Myocyte (in vitro differentiated cells): ENCODE data around the gene TSPO. TPM values are rescaled to one million over a fixed set of nuclear protein-coding genes. Genes with fewer than 3 reads are reported as not detected.
"Not testable (repeated sequence)": the region's sequence is repeated elsewhere in the genome, so short reads cannot be mapped to it uniquely, and the experiment has no call there.

ENCODE experiments used
- DNase-seq: peaks from one replicate; pipeline ENCODE4 v3.0.0-alpha.2; 2012; ENCODE audit warnings: low read depth
- total RNA-seq: library from RNA; depleted of rRNA; stranded (reverse); fragments of >200 nt; gene quantifications from 2 replicates; pipeline ENCODE4 v1.2.3, GENCODE V29; 2014

TSPO gene
- total RNA-seq, 1 donor from 2014 or later, result 293 TPM

DNA sequence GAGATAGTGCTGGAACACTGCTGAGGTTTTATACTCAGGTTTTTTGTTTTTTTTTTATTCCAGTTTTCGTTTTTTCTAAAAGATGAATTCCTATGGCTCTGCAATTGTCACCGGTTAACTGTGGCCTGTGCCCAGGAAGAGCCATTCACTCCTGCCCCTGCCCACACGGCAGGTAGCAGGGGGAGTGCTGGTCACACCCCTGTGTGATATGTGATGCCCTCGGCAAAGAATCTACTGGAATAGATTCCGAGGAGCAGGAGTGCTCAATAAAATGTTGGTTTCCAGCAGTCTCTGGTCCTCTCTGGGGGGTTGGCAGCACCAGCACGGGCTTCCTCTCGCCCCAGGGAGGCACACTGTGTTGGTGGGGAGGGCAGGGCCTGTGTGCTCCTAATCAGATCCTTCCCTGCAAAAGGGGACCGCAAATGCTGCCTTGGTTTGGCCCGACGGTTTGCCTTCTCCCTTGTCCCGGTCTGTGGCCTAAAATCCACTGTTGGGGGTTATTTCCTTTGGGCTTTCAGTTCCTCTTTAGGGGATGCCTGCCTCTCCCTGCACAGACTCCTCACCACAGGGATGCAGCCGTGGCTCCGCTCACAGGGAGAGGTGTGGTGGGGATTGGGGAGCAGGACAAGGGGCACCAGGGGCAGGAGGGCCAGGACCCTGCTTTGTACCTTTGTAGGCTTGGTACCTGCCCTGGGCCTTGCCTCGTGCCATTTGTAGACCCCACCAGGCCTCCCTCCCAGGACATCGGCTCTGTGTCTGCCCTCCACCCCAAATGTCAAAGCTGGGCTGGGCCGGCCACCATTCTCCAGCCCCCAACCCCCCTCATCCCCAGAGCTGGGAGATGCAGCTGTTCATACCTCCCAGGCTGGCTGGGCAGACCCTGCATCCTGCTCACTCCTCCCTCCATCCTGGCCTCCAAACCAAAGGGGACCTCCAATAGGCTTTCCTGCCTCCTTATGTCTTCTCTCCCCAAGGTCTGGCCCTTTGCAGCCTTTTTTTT lies 21.6 kb upstream of the TSPO start:
- DNase-seq, result no peak

DNA sequence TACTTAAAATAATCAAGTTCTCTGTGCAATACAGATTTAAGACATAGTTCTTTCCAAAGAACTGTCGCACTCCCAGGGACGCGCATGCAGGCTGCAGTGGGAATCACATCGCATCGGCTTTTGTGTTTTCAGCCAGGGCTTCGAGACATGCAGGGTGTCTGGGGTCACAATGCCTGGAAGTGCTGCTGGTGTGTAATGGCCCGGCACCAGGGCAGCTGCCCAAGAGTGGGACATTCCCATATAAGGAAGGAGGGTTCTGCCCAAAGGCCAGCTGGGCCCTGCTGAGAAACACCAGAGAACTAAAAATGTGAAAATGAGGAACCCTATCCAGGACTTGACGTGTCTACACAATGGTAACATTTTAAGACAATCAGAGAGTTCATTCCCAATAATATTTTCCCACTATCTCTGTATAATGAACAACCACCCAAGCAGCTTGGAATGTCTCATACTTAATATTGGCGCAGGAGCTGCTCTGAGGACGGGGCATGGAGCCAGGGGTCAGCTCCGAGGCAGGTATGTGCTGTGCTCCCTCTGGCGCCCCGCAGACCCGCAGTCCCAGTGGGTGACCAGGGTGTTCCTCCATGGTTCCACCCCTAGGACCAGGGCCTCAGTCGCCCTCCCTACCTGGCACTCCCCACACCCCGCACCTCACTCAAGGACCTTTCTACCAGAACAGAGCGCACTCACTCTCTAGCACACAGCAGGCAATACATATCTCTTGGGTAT lies 19.4 kb upstream of the TSPO start:
- no peak for DNase-seq

GRCh38 chr22:43133401-43133800 lies 18.0 kb upstream of the TSPO start:
- DNase-seq, result peak; percentile 71

- no peak for DNase-seq
Measured at GRCh38 chr22:43134553-43134952, 16.8 kb upstream of the TSPO start.

- no peak for DNase-seq
Measured at GRCh38 chr22:43135565-43135964, 15.8 kb upstream of the TSPO start.

DNA sequence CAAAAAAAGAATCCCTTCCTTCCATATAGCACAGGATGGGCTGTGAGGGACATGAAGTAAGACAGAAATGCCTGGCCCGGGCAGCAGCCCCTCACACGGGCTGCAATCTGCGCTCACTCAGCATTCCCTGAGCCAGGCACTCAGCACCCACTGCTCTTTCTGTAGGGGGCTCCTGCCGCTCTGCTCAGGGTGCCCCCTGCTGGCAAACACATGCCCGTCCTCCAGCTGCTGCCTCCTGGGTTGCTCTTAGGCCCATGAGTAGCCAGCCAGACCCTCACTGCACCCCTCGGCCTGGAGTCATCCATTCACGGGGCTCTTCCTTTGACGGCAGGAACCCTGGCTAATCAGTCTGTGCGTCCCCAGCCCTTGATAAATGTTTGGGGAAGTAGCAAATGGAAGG lies 15.1 kb upstream of the TSPO start:
- peak; percentile 20 for DNase-seq

DNA sequence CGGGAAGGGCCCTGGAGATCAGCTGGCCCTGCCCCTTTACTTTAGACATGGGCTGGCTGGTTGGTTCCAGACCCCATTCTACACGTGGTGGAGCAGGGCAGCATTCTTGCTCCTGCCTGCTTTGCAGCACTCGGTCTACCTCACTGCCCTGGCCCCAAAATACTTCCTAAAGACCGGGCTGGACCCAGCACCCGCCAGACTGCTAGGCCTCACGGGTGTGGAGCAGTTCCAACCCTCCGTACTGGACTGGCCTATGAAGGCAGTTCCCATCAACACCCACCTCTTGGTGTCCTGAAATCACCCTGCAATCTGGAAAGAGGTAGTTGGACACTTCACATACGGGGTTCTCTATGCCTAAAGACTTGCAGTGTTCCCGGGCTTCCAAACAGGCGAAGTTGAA lies 14.6 kb upstream of the TSPO start:
- no peak for DNase-seq

- peak; percentile 83 for DNase-seq
Measured at GRCh38 chr22:43142880-43143562, 8.3 kb upstream of the TSPO start, which contains the start of gene MCAT. MCAT (minus strand) TSS chr22:43143398; CDS start chr22:43143348, 50 bp downstream.

DNA sequence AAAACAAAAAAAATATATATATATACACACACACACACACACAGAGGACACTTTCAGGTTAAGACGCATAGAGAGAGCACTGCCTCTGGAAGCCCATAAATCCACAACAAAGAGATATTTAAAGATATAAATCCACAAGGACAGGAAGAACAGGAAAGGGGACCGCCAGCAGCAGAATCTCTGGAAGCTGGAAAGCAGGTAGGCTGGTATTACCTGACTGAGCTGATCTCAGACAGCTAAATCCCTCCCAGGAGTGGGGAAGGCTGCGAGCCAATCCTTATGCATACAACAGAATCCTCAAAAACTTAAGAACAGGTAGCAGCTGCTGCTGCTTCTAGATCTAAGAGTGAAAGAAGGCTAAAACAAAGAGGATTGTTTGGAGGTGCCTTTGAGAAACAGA lies 6.4 kb upstream of the TSPO start:
- DNase-seq, result no peak

GRCh38 chr22:43145371-43145770 lies 6.0 kb upstream of the TSPO start:
- DNase-seq, result not testable (repeated sequence)

DNA sequence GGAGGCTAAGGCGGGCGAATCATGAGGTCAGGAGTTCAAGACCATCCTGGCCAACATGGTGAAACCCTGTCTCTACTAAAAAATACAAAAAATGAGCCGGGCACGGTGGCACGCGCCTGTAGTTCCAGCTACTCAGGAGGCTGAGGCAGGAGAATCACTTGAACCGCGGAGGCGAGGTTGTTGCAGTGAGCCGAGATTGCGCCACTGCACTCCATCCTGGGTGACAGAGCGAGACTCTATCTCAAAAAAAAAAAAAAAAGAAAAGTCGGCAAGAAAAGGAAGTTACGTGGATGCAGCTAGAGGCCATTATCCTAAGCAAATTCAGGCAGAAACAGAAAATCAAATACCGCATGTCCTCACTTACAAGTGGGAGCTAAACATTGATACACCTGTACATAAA lies 5.0 kb upstream of the TSPO start:
- DNase-seq, result not testable (repeated sequence)

GRCh38 chr22:43147821-43148220 lies 3.5 kb upstream of the TSPO start:
- no peak for DNase-seq

GRCh38 chr22:43148581-43148980 lies 2.8 kb upstream of the TSPO start:
- peak; percentile 39 for DNase-seq

DNA sequence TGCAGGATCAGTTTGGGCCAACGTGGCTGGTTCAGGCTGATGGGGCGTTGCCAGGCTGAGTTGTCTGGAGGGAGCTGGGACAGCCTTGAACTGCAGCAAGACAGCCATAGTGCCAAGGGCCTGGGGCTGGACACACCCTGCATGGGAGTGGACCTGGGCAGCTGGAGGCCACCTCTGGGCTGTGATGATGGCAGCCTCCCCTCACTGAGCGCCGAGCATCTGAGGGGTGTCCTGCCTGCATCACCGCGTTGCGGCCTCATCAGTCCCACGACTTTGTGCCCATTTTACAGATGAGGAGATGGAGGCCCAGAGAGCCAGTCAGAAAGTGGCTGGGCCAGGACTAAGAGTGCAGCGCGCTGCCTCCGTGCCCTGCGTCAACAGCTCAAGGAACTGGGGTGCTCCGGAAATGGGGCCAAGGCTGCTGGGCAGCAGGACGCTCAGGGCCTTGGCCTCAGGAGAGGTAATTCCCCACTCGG lies 590 bp upstream of the TSPO start:
- no peak for DNase-seq

DNA sequence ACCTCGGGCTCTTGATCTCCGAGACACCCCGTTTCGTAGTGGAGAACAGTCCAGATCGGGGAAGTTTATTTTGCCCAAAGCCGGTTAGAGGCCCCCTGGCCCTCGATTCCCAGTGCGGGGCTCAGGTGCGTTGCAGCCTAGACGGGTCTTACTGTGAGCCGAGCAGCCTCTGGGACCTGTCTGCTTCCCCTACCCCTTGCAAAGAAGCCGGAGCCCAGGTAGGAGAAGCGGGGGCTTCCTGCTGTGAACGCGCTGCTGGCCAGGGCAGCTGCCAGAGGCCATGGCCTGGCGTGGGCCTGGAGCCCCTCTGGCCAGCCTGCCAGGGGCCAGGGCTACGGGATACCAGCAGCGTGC lies 621 bp downstream of the TSPO start:
- DNase-seq, result no peak

DNA sequence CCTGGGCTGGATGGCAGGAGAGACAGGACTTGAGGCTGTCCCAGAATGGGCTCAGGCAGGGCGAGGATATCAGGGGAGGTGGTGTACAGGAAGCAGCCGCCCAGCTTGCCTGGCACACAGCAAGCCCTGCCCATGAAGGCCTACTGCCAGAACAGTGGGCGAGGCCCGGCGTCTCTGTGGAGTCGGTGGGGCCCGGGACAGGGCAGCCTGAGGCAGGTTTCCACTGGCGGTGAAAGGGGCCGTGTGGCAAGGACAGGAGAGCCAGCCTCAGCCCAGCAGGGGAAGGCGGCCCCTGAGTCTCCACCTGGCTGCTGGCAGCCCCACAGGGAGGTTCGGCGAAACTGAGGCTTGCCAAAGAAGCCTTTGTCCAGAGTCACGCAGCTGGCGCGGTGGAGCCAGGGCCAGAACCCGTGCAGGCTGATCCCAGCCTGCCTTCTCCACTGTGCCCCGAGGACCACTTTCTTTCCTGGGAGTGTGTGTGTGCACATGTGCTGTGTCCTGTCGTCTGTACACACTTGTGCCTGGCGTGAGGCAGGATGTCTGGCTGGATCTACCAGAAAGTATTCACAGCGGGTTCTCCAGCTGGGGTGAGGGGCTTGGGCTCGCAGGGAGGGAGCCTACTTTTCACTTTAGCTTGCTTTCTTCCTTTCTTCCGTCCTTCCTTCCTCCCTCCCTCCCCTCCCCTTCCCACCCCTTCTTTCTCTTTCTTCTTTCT lies 1.2 kb downstream of the TSPO start:
- peak; percentile 74 for DNase-seq

GRCh38 chr22:43153899-43154298 lies 2.5 kb downstream of the TSPO start:
- no peak for DNase-seq

DNA sequence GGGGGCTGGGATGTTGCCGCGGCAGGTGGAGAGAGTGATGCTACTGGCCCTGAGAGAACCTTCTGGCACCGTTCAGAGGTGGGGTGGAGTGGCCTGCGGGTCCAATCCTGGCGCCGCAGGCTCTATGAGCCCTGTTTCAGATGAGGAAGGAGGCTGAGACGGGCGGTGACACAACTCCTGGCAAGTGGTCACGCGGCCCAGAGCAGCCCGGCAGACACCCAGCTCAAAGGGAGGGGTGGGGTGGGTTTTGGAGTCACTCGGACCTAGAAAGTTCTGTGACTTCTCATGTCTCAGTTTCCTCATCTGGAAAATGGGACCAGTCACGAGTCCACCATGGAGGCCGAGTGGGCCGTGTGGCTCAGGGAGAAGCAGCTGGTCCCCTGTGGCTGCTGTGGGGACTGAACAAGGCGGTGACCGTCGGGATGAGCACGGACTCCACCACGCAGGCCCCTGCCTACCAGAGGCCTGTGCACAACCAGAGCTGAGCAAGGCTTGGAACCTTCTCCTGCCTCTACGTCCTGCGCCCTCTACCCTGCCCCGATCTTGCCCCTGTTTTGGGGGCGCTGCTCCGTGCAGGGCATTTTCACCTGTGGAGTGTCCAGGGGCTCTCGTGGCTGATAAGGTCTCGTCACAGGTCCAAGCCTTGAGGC lies 3.7 kb downstream of the TSPO start:
- peak; percentile 29 for DNase-seq

DNA sequence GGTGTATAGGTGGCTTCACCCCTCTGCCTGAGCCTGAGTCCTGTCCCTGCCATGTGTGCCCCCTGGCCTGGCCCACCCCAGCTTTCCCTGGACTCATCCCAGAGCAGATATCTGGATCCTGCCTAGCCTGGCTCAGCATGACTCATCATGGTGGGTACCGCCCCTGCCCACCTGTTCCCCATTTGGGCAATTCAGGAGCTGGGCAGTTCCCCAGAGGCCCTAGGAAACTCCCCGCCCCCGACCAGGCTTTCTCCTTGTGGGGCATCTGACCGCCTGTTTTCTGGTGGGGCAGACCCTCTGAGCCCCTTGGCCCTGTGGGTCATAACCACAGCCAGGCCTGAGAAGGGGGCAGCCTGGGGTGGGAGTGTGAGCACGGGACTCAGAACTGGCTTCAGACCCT lies 4.4 kb downstream of the TSPO start:
- DNase-seq, result peak; percentile 72

DNA sequence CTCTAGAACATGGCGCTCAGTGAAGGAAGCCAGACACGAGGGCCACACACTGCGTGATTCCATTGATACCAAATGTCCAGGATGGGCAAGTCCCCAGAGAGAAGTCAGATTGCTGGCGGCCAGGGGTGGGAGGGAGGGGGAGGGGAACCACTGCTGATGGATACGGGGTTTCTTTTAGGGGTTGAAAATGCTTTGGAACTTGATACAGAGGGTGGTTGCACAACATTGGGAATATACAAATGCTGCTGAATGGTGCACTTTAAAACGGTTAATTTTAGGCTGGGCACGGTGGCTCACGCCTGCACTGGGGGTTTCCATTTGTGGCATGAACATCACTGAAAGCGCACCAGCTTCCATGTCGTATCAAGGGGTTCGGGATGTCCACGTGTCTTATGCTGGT lies 5.1 kb downstream of the TSPO start:
- DNase-seq, result no peak
